Endothelial cell of umbilical vein (primary cell): ENCODE results near the gene LFNG.

Experiments
- CTCF ChIP-seq, 2 donors: IDR thresholded peaks; 1 replicate in 1 of 2; 2 replicates in 1 of 2; pipeline ENCODE4 v1.5.1; 2011; ENCODE audit warnings: low read length in 2 of 2, mild to moderate bottlenecking in 2 of 2, moderate library complexity in 2 of 2, control low read depth in 1 of 2, inconsistent platforms in 1 of 2, low read depth in 1 of 2; ENCODE audit not compliant: insufficient read depth in 1 of 2; ENCODE audit errors: extremely low read depth in 1 of 2
- GATA2 ChIP-seq: IDR thresholded peaks from 2 replicates; pipeline ENCODE4 v1.7.0; 2011; ENCODE audit warnings: low read depth, mild to moderate bottlenecking, moderate library complexity, mixed read lengths, low read length; ENCODE audit not compliant: insufficient read length, insufficient read depth
- POLR2A ChIP-seq: IDR thresholded peaks from 2 replicates; pipeline ENCODE4 v1.6.1; 2012; ENCODE audit warnings: low read depth, mild to moderate bottlenecking, control low read depth, low read length
- POLR2AphosphoS5 ChIP-seq: IDR thresholded peaks from 2 replicates; pipeline ENCODE4 v1.6.1; 2012; ENCODE audit warnings: low read depth, mild to moderate bottlenecking, control low read depth, low read length, moderate library complexity; ENCODE audit not compliant: insufficient read depth

GRCh38 chr7:2524808-2525657, 5.5 kb downstream of the LFNG start:
- TF ChIP-seq CTCF (IDR thresholded peaks at IDR 0.05; ENCODE audit: extremely low read depth in 1 of 2, insufficient read depth in 1 of 2, low read depth in 1 of 2, low read length in 2 of 2) (no peak), POLR2AphosphoS5 (no peak), GATA2 (no peak), POLR2A (no peak)
